IMR-90 (cell line): ENCODE data around the gene KMT2D.
A peak's percentile ranks its signal among the peaks of the same experiment; 100 is the strongest.

Source experiments
- CEBPB ChIP-seq: IDR thresholded peaks from 2 replicates; pipeline ENCODE4 v1.6.1; 2012; ENCODE audit warnings: low read depth, low read length, improper control_type of control experiment
- CHD1 ChIP-seq: IDR thresholded peaks from 2 replicates; pipeline ENCODE4 v1.6.1; 2012; ENCODE audit warnings: low read depth, low read length, improper control_type of control experiment
- ELK1 ChIP-seq: fragments of 150-350 bp; IDR thresholded peaks from 2 replicates; pipeline ENCODE4 v1.6.1; 2016; ENCODE audit warnings: low read depth, mild to moderate bottlenecking, low read length, moderate library complexity, borderline replicate concordance
- MAZ ChIP-seq: IDR thresholded peaks from 2 replicates; pipeline ENCODE4 v1.6.1; 2012; ENCODE audit warnings: low read depth, mild to moderate bottlenecking, low read length, improper control_type of control experiment, moderate library complexity, borderline replicate concordance
- POLR2A ChIP-seq: IDR thresholded peaks from 2 replicates; pipeline ENCODE4 v1.6.1; 2012; ENCODE audit warnings: mild to moderate bottlenecking, low read depth, low read length
- RCOR1 ChIP-seq: IDR thresholded peaks from 2 replicates; pipeline ENCODE4 v1.6.1; 2012; ENCODE audit warnings: mild to moderate bottlenecking, low read length, improper control_type of control experiment; ENCODE audit not compliant: insufficient replicate concordance
- RFX5 ChIP-seq: IDR thresholded peaks from 2 replicates; pipeline ENCODE4 v1.8.0; 2012; ENCODE audit warnings: low read depth, mild to moderate bottlenecking, low read length, moderate library complexity
- TF ChIP-seq, protein P1 (sequence below): conservative IDR thresholded peaks from 2 replicates; pipeline ENCODE4 v1.5.1; 2012; ENCODE audit warnings: mild to moderate bottlenecking, low read depth, low read length, improper control_type of control experiment

DNA sequence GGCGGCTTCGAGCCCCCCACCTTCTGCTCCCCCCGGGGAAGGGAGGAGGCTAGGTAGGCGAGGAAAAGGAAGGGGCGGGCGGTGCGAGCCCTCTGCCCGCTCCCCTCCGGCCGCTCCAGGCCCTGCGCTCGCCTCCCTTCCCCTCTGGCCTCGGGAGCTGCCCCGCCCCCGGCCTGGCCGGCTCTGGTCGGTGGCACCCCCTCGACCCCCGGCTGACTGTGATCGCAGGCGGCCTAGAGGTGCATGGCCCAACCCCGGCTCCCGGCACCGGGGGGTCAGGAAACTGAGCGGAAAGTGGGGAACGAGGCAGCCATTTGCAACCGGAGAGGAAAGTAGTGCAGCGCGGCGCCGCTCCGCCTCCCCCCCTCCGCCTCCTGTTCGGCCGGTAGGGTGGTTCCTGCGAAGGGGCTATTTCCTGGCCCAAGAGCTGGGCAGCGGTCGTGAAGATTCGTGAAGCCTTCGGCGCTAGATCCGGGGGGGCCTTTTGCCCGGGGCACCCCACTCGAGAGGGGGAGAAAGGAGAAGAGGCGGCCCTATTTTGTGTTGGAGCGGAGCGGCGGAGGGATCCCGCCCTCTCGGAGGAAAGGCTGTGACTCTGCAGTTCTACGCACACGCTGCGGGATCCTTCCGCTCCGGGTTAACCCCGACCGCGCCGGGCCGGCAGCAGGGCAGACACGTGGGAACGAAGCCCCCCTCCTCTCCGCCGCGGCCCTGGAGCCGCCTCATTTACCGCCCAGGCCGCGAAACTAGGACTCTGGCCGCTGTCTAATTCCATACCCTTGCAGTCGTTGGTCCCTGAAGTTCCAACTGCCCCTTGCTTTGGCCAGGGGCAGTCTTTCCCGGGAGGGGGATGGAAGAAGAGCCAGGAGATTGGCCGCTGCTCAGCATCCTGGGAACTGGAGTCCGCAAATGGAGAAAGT, at the start of gene KMT2D:
- peak; percentile 48; the same call in 1 of the 2 replicates for TF ChIP-seq POLR2A
- no peak for TF ChIP-seq CEBPB
- TF ChIP-seq, protein P1, sequence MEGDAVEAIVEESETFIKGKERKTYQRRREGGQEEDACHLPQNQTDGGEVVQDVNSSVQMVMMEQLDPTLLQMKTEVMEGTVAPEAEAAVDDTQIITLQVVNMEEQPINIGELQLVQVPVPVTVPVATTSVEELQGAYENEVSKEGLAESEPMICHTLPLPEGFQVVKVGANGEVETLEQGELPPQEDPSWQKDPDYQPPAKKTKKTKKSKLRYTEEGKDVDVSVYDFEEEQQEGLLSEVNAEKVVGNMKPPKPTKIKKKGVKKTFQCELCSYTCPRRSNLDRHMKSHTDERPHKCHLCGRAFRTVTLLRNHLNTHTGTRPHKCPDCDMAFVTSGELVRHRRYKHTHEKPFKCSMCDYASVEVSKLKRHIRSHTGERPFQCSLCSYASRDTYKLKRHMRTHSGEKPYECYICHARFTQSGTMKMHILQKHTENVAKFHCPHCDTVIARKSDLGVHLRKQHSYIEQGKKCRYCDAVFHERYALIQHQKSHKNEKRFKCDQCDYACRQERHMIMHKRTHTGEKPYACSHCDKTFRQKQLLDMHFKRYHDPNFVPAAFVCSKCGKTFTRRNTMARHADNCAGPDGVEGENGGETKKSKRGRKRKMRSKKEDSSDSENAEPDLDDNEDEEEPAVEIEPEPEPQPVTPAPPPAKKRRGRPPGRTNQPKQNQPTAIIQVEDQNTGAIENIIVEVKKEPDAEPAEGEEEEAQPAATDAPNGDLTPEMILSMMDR: 0 out of 2 replicates have a peak, but pooled peaks have one; percentile 1
- TF ChIP-seq RCOR1: no peak
- no peak for TF ChIP-seq RFX5
- TF ChIP-seq MAZ: peak; percentile 94; the same call in 1 of the 2 replicates
- peak; percentile 50; the same call in 1 of the 2 replicates for TF ChIP-seq CHD1
- no peak for TF ChIP-seq ELK1
